ENCODE results near the gene RAB3GAP2. TPM values are rescaled to one million over a fixed set of nuclear protein-coding genes. Genes with fewer than 3 reads are reported as not detected.

RAB3GAP2 gene
- total and polyA plus RNA-seq, 10 donors: 6.5 to 48.7 (median 37.5) TPM

DNA sequence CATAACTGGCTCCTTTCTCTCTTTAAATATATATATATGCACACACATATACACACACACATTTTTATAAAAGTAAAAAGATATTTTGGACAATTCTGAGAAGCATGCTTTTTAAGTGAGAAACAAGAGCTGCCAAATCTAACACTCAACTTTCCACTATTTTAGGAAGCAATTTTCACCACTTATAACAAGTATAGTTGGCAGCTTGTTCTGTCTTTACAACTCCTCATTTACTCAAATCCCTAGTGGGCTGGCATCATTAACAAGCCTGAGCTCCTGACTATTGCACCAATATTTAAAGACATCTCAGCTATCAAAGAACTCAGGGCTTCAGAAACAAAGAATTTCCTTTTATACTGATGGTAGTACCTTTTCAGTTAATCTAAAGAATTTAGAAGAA lies 76.6 kb downstream of the RAB3GAP2 start:
- Histone ChIP-seq H3K27me3 (replicated peaks in 1 of 7) (no peaks in the 10 kb centered on the region), H3K4me1 (no peaks in the 10 kb centered on the region), H3K36me3 (peaks cover 7 to 100% (median 57%) of the 10 kb centered on the region in 6 donors), H3K27ac (no peak overlapping the region), H3K9me3 (no peaks in the 10 kb centered on the region), H3K4me3 (no peak overlapping the region)
- no peak for DNase-seq
- intact Hi-C loops (cut with DNase I; ENCODE audit: low total_unique reads): no loop called here
- TF ChIP-seq POLR2AphosphoS5 (IDR thresholded peaks at IDR 0.05) (no peak), POLR2A (IDR thresholded peaks at IDR 0.05) (no peak)
- TF ChIP-seq, protein P1, sequence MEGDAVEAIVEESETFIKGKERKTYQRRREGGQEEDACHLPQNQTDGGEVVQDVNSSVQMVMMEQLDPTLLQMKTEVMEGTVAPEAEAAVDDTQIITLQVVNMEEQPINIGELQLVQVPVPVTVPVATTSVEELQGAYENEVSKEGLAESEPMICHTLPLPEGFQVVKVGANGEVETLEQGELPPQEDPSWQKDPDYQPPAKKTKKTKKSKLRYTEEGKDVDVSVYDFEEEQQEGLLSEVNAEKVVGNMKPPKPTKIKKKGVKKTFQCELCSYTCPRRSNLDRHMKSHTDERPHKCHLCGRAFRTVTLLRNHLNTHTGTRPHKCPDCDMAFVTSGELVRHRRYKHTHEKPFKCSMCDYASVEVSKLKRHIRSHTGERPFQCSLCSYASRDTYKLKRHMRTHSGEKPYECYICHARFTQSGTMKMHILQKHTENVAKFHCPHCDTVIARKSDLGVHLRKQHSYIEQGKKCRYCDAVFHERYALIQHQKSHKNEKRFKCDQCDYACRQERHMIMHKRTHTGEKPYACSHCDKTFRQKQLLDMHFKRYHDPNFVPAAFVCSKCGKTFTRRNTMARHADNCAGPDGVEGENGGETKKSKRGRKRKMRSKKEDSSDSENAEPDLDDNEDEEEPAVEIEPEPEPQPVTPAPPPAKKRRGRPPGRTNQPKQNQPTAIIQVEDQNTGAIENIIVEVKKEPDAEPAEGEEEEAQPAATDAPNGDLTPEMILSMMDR (IDR thresholded peaks at IDR 0.05 in 8 of 11, conservative IDR thresholded peaks at IDR 0.05 in 3 of 11): no peak

DNA sequence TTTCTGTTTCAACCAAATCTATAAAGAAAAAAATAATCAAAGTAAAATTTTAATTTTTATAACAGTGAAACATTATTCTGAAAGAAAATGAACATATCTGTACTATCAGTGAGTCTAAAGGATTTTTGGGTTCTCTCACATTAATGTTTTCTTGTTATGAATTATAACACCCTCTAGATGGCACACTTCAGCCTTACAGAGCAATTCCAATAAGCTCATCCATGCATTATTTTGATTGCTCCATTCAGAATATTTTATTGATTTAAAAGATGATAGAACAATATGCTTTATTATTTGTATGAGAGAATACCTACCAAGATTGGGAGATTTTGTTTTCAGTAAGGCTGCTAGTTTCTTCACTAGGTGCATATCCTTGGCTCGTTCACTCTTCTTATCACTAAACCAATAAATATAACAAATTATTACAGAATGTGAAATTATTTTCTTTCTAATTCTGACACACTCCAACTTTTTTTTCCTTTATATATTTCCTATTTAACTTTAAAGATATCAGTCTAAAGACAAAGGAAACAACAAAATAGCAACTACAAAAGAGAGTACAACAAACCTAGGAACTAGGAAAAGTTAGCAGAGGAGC lies 82.4 kb downstream of the RAB3GAP2 start:
- TF ChIP-seq, protein P1 (IDR thresholded peaks at IDR 0.05 in 8 of 11, conservative IDR thresholded peaks at IDR 0.05 in 3 of 11): peak in 7 of 11 experiments; percentile 17 to 30 (median 22)
- TF ChIP-seq POLR2A (IDR thresholded peaks at IDR 0.05): no peak
- H3K27me3 ChIP-seq (replicated peaks in 1 of 7): no peaks in the 10 kb centered on the region
- DNase-seq: no peak
- intact Hi-C loops (cut with DNase I; ENCODE audit: low total_unique reads): no loop called here
- peaks cover 8 to 100% (median 63%) of the 10 kb centered on the region in 6 donors for H3K36me3 ChIP-seq
- H3K4me3 ChIP-seq: no peak overlapping the region
- no peak overlapping the region for H3K27ac ChIP-seq
- no peaks in the 10 kb centered on the region for H3K4me1 ChIP-seq
- no peaks in the 10 kb centered on the region for H3K9me3 ChIP-seq
- 96 to 100% (median 97%) methylated on average over 1 of the region's 1 CpG for WGBS, 5 donors

DNA sequence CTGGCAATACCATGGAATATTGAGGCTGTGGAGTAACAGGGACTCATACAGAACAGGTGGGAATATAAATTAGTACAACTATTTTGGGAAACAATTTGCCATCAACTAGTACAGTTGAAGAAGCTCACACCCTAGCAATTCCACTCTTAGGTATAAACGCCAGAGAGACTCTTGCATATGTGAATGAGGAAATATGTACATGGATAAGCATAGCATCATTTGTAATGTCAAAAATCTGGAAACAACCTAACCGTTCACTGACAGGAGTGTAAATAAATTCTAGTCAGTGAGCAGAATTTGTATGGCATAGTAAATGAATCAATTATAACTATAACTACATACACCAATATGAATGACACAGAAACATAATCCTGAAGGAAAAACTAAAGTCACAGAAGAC lies 83.7 kb downstream of the RAB3GAP2 start:
- Histone ChIP-seq H3K27me3 (replicated peaks in 1 of 7) (no peaks in the 10 kb centered on the region), H3K4me1 (no peaks in the 10 kb centered on the region), H3K27ac (no peak overlapping the region), H3K36me3 (peaks cover 2 to 100% (median 56%) of the 10 kb centered on the region in 6 donors), H3K4me3 (no peak overlapping the region), H3K9me3 (no peaks in the 10 kb centered on the region)
- intact Hi-C loops (cut with DNase I; ENCODE audit: low total_unique reads): no loop called here
- TF ChIP-seq POLR2A (IDR thresholded peaks at IDR 0.05): no peak
- TF ChIP-seq, protein P1 (IDR thresholded peaks at IDR 0.05 in 8 of 11, conservative IDR thresholded peaks at IDR 0.05 in 3 of 11): no peak
- TF ChIP-seq POLR2AphosphoS5 (IDR thresholded peaks at IDR 0.05): no peak
- 92 to 97% (median 96%) methylated on average over 2 of the region's 2 CpGs for WGBS, 5 donors
- DNase-seq: no peak

DNA sequence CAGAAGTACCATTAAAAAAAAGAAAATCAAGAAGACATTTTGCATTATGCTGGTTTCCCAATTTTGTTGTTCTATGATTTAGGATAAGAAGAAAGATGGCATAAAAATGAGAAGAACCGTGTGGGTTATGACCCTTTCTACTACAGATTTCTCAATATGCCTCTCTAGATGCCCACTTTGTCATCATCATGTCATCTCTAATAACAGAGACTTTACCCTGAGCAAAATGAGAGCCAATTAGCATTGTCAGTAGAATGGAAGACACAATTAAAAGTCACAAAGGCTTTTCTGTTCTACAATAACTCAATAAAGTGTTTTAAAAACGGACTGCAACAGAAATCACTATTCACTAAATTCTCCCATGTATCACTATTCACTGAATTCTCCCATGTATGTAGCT lies 85.5 kb downstream of the RAB3GAP2 start:
- Histone ChIP-seq H3K9me3 (no peaks in the 10 kb centered on the region), H3K36me3 (peaks cover 2 to 100% (median 50%) of the 10 kb centered on the region in 6 donors), H3K27ac (no peak overlapping the region), H3K4me1 (no peaks in the 10 kb centered on the region), H3K27me3 (replicated peaks in 1 of 7) (no peaks in the 10 kb centered on the region), H3K4me3 (no peak overlapping the region)
- no peak for TF ChIP-seq POLR2AphosphoS5 (IDR thresholded peaks at IDR 0.05)
- TF ChIP-seq, protein P1 (IDR thresholded peaks at IDR 0.05 in 8 of 11, conservative IDR thresholded peaks at IDR 0.05 in 3 of 11): no peak
- TF ChIP-seq POLR2A (IDR thresholded peaks at IDR 0.05): no peak
- no peak for DNase-seq
- intact Hi-C loops (cut with DNase I; ENCODE audit: low total_unique reads): no loop called here
- 83 to 89% (median 87%) methylated on average over 2 of the region's 2 CpGs for WGBS, 5 donors

Data from spleen (tissue), 11 donors.